CD4-positive, alpha-beta memory T cell (primary cell): ENCODE measurements around the gene TMEM234. TPM values are rescaled to one million over a fixed set of nuclear protein-coding genes. Genes with fewer than 3 reads are reported as not detected.

Experiments used
- CTCF ChIA-PET: fragments of 350-600 bp; sonication (Branson Sonifier 250); formaldehyde crosslinking; loops from one replicate; lab custom pipeline; 2021; ENCODE audit warnings: inconsistent platforms; ENCODE audit not compliant: partially characterized antibody; lab: Charles Lee
- POLR2A ChIA-PET: fragments of 350-600 bp; sonication (Branson Sonifier 250); formaldehyde crosslinking; loops from one replicate; lab custom pipeline; 2021; ENCODE audit not compliant: partially characterized antibody; lab: Charles Lee
- DNase-seq, 5 donors: peaks; one replicate each; pipeline versions ENCODE4 v3.0.0 to v3.0.0-alpha.2; 2020 to 2022; ENCODE audit warnings: mixed read lengths in 1 of 5
- H3K27ac ChIP-seq: one replicate; pipeline ENCODE4 v1.7.0; 2013; ENCODE audit warnings: low read depth, low read length
- H3K27me3 ChIP-seq: 2 replicates; pipeline ENCODE4 v1.7.0; 2013; ENCODE audit warnings: mild to moderate bottlenecking, low read length, moderate library complexity; ENCODE audit not compliant: insufficient read depth
- H3K36me3 ChIP-seq: 2 replicates; pipeline ENCODE4 v1.7.0; 2013; ENCODE audit warnings: mild to moderate bottlenecking, low read length, moderate library complexity; ENCODE audit not compliant: insufficient read depth
- H3K4me1 ChIP-seq: 2 replicates; pipeline ENCODE4 v1.7.0; 2013; ENCODE audit warnings: mild to moderate bottlenecking, low read length, moderate library complexity; ENCODE audit not compliant: insufficient read depth
- H3K4me3 ChIP-seq, 2 donors: one replicate each; pipeline ENCODE4 v1.7.0; 2013; ENCODE audit warnings: low read length in 2 of 2, mild to moderate bottlenecking in 1 of 2
- H3K9me3 ChIP-seq, 2 donors: one replicate each; pipeline ENCODE4 v1.7.0; 2013; ENCODE audit warnings: low read length in 2 of 2, control low read depth in 1 of 2; ENCODE audit not compliant: control insufficient read depth in 1 of 2
- H3K27ac Mint-ChIP-seq, 7 donors: one replicate each; pipeline ENCODE4 v1.8.0; 2020 to 2021; ENCODE audit warnings: mixed read lengths in 7 of 7, mild to moderate bottlenecking in 6 of 7, inconsistent platforms in 3 of 7, moderate library complexity in 3 of 7
- H3K27me3 Mint-ChIP-seq, 2 donors: one replicate each; pipeline ENCODE4 v1.8.0; 2020 to 2021; ENCODE audit warnings: mixed read lengths in 2 of 2
- H3K36me3 Mint-ChIP-seq, 2 donors: one replicate each; pipeline ENCODE4 v1.8.0; 2020 to 2021; ENCODE audit warnings: mixed read lengths in 2 of 2, inconsistent platforms in 1 of 2, mild to moderate bottlenecking in 1 of 2
- H3K4me1 Mint-ChIP-seq, 4 donors: one replicate each; pipeline ENCODE4 v1.8.0; 2020 to 2021; ENCODE audit warnings: mixed read lengths in 4 of 4, mild to moderate bottlenecking in 1 of 4
- H3K4me3 Mint-ChIP-seq, 8 donors: one replicate each; pipeline ENCODE4 v1.8.0; 2020 to 2021; ENCODE audit warnings: mixed read lengths in 8 of 8, mild to moderate bottlenecking in 7 of 8, moderate library complexity in 6 of 8, inconsistent platforms in 3 of 8
- H3K9me3 Mint-ChIP-seq, 8 donors: one replicate each; pipeline ENCODE4 v1.8.0; 2020 to 2021; ENCODE audit warnings: mixed read lengths in 8 of 8, mild to moderate bottlenecking in 5 of 8, inconsistent platforms in 3 of 8, moderate library complexity in 1 of 8
- intact Hi-C: fragments of 100-400 bp; cut with micrococcal nuclease; formaldehyde crosslinking; loops from one replicate; pipeline ENCODE4 v1.15.1; 2023
- polyA plus RNA-seq, 2 donors: library from polyadenylated mRNA; unstranded; fragments of 300-500 nt; fragmentation: Illumina TruSeq; gene quantifications; one replicate each; pipeline ENCODE4 v1.2.3, GENCODE V29; 2021
- total RNA-seq, 2 experiments: library from RNA; stranded (reverse); gene quantifications; one replicate each; pipeline ENCODE4 v1.2.3, GENCODE V29; 2021

Gene TMEM234
- total and polyA plus RNA-seq, 4 experiments from 2014 or later = 5.1 to 30.7 (median 16.6) TPM

- peak overlapping the region; percentile 89 to 93 (median 92) for H3K4me3 Mint-ChIP-seq
- no peak for DNase-seq
- POLR2A ChIA-PET = interaction anchor here (0.5 to 3.6 kb wide), 18 partner anchors 11 to 261 kb away, joined by 3 to 58 read pairs (median 6); partner anchors contain the start of genes BSDC1, CCDC28B, HDAC1 and IQCC
- Histone ChIP-seq H3K36me3 (no peaks in the 10 kb centered on the region), H3K27ac (peak overlapping the region; percentile 83), H3K9me3 (no peaks in the 10 kb centered on the region), H3K4me3 (peak overlapping the region in 1 of 2 donors; percentile 72), H3K4me1 (peaks cover 31% of the 10 kb centered on the region), H3K27me3 (no peaks in the 10 kb centered on the region)
- peaks cover 19 to 44% (median 30%) of the 10 kb centered on the region in 4 donors for H3K4me1 Mint-ChIP-seq
- peaks cover 14 to 32% of the 10 kb centered on the region in 2 donors for H3K36me3 Mint-ChIP-seq
- intact Hi-C loops = loop anchor here (1.0 to 2.0 kb wide), 3 partner anchors 22 to 70 kb away; partner anchors contain the start of genes CCDC28B, IQCC and KPNA6
- H3K27me3 Mint-ChIP-seq = no peaks in the 10 kb centered on the region
- CTCF ChIA-PET = interaction anchor here (0.7 to 2.4 kb wide), 3 partner anchors 18 to 70 kb away, joined by 3 to 11 read pairs (median 6); no protein-coding TSS in a partner anchor
- H3K9me3 Mint-ChIP-seq = no peaks in the 10 kb centered on the region
- H3K27ac Mint-ChIP-seq = peak overlapping the region; percentile 89 to 98 (median 96)
These were observed 43.6 kb downstream of the TMEM234 start for GRCh38 chr1:32178380-32179192.

GRCh38 chr1:32172621-32173245, 49.4 kb downstream of the TMEM234 start:
- intact Hi-C loops = no loop called here
- H3K4me3 Mint-ChIP-seq = no peak overlapping the region

GRCh38 chr1:32170991-32171390, 51.2 kb downstream of the TMEM234 start:
- Mint-ChIP-seq H3K36me3 (peaks cover 41 to 65% of the 10 kb centered on the region in 2 donors), H3K4me1 (peaks cover 8 to 12% (median 10%) of the 10 kb centered on the region in 4 donors), H3K4me3 (no peak overlapping the region), H3K9me3 (peaks cover 0 to 1% (median 0%) of the 10 kb centered on the region in 8 donors), H3K27ac (peak overlapping the region in 1 of 7 donors; percentile 70), H3K27me3 (no peaks in the 10 kb centered on the region)
- Histone ChIP-seq H3K4me1 (peaks cover 13% of the 10 kb centered on the region), H3K36me3 (peaks cover 52% of the 10 kb centered on the region), H3K27ac (no peak overlapping the region), H3K9me3 (no peaks in the 10 kb centered on the region), H3K4me3 (no peak overlapping the region), H3K27me3 (no peaks in the 10 kb centered on the region)
- CTCF ChIA-PET = no interaction called here
- POLR2A ChIA-PET = interaction anchor here (0.6 kb wide), 1 partner anchor 29 kb away, joined by 3 read pairs; no protein-coding TSS in a partner anchor
- DNase-seq = no peak
- intact Hi-C loops = no loop called here

More at GRCh38 chr1:32172621-32173245, 49.4 kb downstream of the TMEM234 start:
- Mint-ChIP-seq H3K9me3 (peaks cover 0 to 1% (median 0%) of the 10 kb centered on the region in 8 donors), H3K4me1 (peaks cover 8 to 12% (median 10%) of the 10 kb centered on the region in 4 donors), H3K27ac (peak overlapping the region; percentile 13 to 85 (median 52)), H3K36me3 (peaks cover 36 to 56% of the 10 kb centered on the region in 2 donors), H3K27me3 (no peaks in the 10 kb centered on the region)
- H3K9me3 ChIP-seq = no peaks in the 10 kb centered on the region
- CTCF ChIA-PET = no interaction called here
- H3K27ac ChIP-seq = no peak overlapping the region
- DNase-seq = no peak
- H3K36me3 ChIP-seq = peaks cover 40% of the 10 kb centered on the region
- H3K4me3 ChIP-seq = no peak overlapping the region
- POLR2A ChIA-PET = interaction anchor here (1.4 kb wide), 1 partner anchor 65 kb away, joined by 3 read pairs; the partner anchor contains the start of gene KPNA6
- H3K4me1 ChIP-seq = peaks cover 13% of the 10 kb centered on the region
- no peaks in the 10 kb centered on the region for H3K27me3 ChIP-seq

Other genes starting within 250 kb of the TMEM234 start
- 100 to 1,000 TPM; 114 to 122 TPM for gene KHDRBS1, start 208.5 kb downstream of the TMEM234 start, total RNA-seq
- 100 to 1,000 TPM in 1 of 2 donors, 10 to 100 TPM in 1; 70.8 to 116 TPM for gene KHDRBS1, start 208.5 kb downstream of the TMEM234 start, polyA plus RNA-seq
- 10 to 100 TPM; 18.4 to 19.1 TPM for gene TMEM39B, start 149.4 kb downstream of the TMEM234 start, total RNA-seq
- 1 to 10 TPM; 1.1 to 4.2 TPM for gene TMEM39B, start 149.4 kb downstream of the TMEM234 start, polyA plus RNA-seq
- 10 to 100 TPM; 60.3 to 62.5 TPM for gene KPNA6, start 114.3 kb downstream of the TMEM234 start, total RNA-seq
- 10 to 100 TPM; 25.4 to 25.5 TPM for gene KPNA6, start 114.3 kb downstream of the TMEM234 start, polyA plus RNA-seq
- gene TXLNA, start 42.7 kb downstream of the TMEM234 start, total RNA-seq = 10 to 100 TPM; 42.6 to 43.4 TPM
- gene TXLNA, start 42.7 kb downstream of the TMEM234 start, polyA plus RNA-seq = 10 to 100 TPM; 21.8 to 32.4 TPM
- 1 to 10 TPM; 4.2 to 5.1 TPM for gene CCDC28B, start 21.8 kb downstream of the TMEM234 start, total RNA-seq
- 1 to 10 TPM; 8.5 to 8.6 TPM for gene CCDC28B, start 21.8 kb downstream of the TMEM234 start, polyA plus RNA-seq
- gene IQCC, start 16.7 kb downstream of the TMEM234 start, total RNA-seq = 1 to 10 TPM; 2.7 TPM
- 1 to 10 TPM in 1 of 2 donors, not detected in 1; 2.3 TPM for gene IQCC, start 16.7 kb downstream of the TMEM234 start, polyA plus RNA-seq
- gene DCDC2B, start 13.3 kb downstream of the TMEM234 start, total RNA-seq = not detected
- gene DCDC2B, start 13.3 kb downstream of the TMEM234 start, polyA plus RNA-seq = not detected
- gene EIF3I, start 54 bp upstream of the TMEM234 start, total RNA-seq = 10 to 100 TPM; 78.3 to 85.3 TPM
- gene EIF3I, start 54 bp upstream of the TMEM234 start, polyA plus RNA-seq = 100 to 1,000 TPM; 165 to 248 TPM
- gene FAM167B, start 24.9 kb upstream of the TMEM234 start, total RNA-seq = 1 to 10 TPM in 1 of 2 experiments, under 1 TPM in 1; 0.50 to 1.2 TPM
- not detected for gene FAM167B, start 24.9 kb upstream of the TMEM234 start, polyA plus RNA-seq
- 100 to 1,000 TPM; 431 to 436 TPM for gene LCK, start 28.9 kb upstream of the TMEM234 start, total RNA-seq
- gene LCK, start 28.9 kb upstream of the TMEM234 start, polyA plus RNA-seq = 1,000 to 10,000 TPM in 1 of 2 donors, 100 to 1,000 TPM in 1; 779 to 1,233 TPM
- gene HDAC1, start 69.7 kb upstream of the TMEM234 start, total RNA-seq = 100 to 1,000 TPM; 174 to 190 TPM
- 100 to 1,000 TPM; 169 to 185 TPM for gene HDAC1, start 69.7 kb upstream of the TMEM234 start, polyA plus RNA-seq
- gene MARCKSL1, start 113.9 kb upstream of the TMEM234 start, total RNA-seq = 10 to 100 TPM; 46.5 to 47.3 TPM
- gene MARCKSL1, start 113.9 kb upstream of the TMEM234 start, polyA plus RNA-seq = 10 to 100 TPM; 74.5 to 75.9 TPM
- gene FAM229A, start 140.1 kb upstream of the TMEM234 start, total RNA-seq = 10 to 100 TPM; 32.2 to 34.6 TPM
- under 1 TPM in 1 of 2 donors, not detected in 1; 0.39 TPM for gene FAM229A, start 140.1 kb upstream of the TMEM234 start, polyA plus RNA-seq
- gene TSSK3, start 140.2 kb upstream of the TMEM234 start, total RNA-seq = 1 to 10 TPM; 3.5 to 4.3 TPM
- under 1 TPM in 1 of 2 donors, not detected in 1; 0.73 TPM for gene TSSK3, start 140.2 kb upstream of the TMEM234 start, polyA plus RNA-seq
- gene BSDC1, start 172.1 kb upstream of the TMEM234 start, total RNA-seq = 100 to 1,000 TPM; 106 to 112 TPM
- gene BSDC1, start 172.1 kb upstream of the TMEM234 start, polyA plus RNA-seq = 10 to 100 TPM; 29.7 to 46.3 TPM
- gene ZBTB8B, start 242.7 kb upstream of the TMEM234 start, total RNA-seq = not detected
- not detected for gene ZBTB8B, start 242.7 kb upstream of the TMEM234 start, polyA plus RNA-seq